ENCODE data around the gene AFG3L2.

AFG3L2 gene

DNA sequence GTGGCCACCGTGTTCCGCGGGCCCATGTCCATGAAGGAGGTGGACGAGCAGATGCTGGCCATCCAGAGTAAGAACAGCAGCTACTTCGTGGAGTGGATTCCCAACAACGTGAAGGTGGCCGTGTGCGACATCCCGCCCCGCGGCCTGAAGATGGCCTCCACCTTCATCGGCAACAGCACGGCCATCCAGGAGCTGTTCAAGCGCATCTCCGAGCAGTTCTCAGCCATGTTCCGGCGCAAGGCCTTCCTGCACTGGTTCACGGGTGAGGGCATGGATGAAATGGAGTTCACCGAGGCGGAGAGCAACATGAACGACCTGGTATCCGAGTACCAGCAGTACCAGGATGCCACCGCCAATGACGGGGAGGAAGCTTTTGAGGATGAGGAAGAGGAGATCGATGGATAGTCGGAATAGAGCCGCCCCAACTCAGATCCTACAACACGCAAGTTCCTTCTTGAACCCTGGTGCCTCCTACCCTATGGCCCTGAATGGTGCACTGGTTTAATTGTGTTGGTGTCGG, 51.2 kb downstream of the AFG3L2 start:
- H3K4me3 ChIP-seq (ENCODE audit: low read length) = no peak overlapping the region
- no peak for DNase-seq (ENCODE audit: low read depth)
- TF ChIP-seq, protein P1, sequence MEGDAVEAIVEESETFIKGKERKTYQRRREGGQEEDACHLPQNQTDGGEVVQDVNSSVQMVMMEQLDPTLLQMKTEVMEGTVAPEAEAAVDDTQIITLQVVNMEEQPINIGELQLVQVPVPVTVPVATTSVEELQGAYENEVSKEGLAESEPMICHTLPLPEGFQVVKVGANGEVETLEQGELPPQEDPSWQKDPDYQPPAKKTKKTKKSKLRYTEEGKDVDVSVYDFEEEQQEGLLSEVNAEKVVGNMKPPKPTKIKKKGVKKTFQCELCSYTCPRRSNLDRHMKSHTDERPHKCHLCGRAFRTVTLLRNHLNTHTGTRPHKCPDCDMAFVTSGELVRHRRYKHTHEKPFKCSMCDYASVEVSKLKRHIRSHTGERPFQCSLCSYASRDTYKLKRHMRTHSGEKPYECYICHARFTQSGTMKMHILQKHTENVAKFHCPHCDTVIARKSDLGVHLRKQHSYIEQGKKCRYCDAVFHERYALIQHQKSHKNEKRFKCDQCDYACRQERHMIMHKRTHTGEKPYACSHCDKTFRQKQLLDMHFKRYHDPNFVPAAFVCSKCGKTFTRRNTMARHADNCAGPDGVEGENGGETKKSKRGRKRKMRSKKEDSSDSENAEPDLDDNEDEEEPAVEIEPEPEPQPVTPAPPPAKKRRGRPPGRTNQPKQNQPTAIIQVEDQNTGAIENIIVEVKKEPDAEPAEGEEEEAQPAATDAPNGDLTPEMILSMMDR (conservative IDR thresholded peaks at IDR 0.05; ENCODE audit: low read length) = no peak

DNA sequence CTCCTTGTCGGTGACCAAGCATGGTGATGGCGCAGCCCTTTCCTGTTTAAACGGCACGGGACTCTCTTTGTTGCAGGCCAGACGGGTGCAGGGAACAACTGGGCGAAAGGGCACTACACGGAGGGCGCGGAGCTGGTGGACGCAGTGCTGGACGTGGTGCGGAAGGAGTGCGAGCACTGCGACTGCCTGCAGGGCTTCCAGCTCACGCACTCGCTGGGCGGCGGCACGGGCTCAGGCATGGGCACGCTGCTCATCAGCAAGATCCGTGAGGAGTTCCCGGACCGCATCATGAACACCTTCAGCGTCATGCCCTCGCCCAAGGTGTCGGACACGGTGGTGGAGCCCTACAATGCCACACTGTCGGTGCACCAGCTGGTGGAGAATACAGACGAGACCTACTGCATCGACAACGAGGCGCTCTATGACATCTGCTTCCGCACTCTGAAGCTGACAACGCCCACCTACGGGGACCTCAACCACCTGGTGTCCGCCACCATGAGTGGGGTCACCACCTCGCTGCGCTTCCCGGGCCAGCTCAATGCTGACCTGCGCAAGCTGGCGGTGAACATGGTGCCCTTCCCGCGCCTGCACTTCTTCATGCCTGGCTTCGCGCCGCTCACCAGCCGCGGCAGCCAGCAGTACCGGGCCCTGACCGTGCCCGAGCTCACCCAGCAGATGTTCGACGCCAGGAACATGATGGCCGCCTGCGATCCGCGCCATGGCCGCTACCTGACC, 51.9 kb downstream of the AFG3L2 start:
- H3K4me3 ChIP-seq (ENCODE audit: low read length) = no peak overlapping the region
- no peak for DNase-seq (ENCODE audit: low read depth)
- TF ChIP-seq, protein P1 (conservative IDR thresholded peaks at IDR 0.05; ENCODE audit: low read length) = no peak

DNA sequence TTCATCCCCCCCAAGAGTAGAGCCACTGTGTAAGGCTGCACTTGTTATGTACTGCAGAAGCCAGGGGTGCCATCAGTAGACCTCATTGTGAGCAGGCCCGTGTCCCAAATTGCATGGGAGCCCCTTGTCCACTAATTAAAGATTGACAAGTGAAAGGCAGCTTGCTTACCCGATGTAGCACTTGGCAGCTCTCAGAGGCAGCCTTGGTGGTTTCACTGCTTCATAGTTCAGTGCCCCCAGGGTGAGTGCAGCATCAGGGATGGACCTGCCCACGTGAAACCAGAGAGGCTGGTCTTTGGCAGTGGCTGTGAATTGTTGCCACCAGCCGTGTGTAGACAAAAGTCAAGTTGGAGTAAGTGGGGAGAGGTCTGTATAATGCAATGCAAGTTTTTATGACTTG, 55.7 kb downstream of the AFG3L2 start:
- no peak for DNase-seq (ENCODE audit: low read depth)
- TF ChIP-seq, protein P1 (conservative IDR thresholded peaks at IDR 0.05; ENCODE audit: low read length) = no peak
- no peak overlapping the region for H3K4me3 ChIP-seq (ENCODE audit: low read length)

DNA sequence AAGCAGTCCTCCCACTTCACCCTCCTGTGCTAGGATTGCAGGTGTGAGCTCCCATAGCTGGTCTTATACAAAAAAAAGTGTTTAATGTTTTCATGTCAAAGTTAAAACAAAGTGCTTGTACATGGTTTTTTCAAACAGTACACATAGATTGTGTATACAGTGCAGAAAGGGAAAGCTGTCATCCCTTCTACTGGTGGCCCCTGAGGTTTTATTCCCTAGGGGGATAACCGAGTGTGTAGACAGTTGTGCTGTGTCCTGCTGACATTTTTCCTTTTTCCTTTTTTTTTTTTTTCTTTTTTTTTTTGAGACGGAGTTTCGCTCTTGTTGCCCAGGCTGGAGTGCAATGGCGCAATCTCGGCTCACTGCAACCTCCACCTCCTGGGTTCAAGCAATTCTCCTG, 58.2 kb downstream of the AFG3L2 start:
- DNase-seq (ENCODE audit: low read depth) = no peak
- TF ChIP-seq, protein P1 (conservative IDR thresholded peaks at IDR 0.05; ENCODE audit: low read length) = no peak
- H3K4me3 ChIP-seq (ENCODE audit: low read length) = no peak overlapping the region

DNA sequence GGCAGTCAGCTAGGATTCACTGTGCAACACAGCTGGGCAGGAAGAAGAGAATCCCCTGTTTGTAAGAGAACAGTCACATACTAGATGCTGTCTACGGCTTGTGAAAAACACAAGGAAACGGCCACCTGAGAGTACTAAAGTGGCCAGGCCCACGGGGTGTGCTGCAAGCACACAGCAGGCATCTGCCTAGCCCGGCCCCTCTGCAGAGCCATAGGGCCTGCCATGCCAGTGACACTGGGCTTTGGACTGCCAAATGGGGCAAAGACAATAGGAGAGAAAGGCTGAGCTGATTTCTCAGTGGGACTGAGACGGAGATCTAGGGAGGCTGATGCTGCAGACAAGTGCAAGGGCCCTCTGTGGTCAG, 58.7 kb downstream of the AFG3L2 start:
- no peak for DNase-seq (ENCODE audit: low read depth)
- no peak overlapping the region for H3K4me3 ChIP-seq (ENCODE audit: low read length)
- TF ChIP-seq, protein P1 (conservative IDR thresholded peaks at IDR 0.05; ENCODE audit: low read length) = no peak

DNA sequence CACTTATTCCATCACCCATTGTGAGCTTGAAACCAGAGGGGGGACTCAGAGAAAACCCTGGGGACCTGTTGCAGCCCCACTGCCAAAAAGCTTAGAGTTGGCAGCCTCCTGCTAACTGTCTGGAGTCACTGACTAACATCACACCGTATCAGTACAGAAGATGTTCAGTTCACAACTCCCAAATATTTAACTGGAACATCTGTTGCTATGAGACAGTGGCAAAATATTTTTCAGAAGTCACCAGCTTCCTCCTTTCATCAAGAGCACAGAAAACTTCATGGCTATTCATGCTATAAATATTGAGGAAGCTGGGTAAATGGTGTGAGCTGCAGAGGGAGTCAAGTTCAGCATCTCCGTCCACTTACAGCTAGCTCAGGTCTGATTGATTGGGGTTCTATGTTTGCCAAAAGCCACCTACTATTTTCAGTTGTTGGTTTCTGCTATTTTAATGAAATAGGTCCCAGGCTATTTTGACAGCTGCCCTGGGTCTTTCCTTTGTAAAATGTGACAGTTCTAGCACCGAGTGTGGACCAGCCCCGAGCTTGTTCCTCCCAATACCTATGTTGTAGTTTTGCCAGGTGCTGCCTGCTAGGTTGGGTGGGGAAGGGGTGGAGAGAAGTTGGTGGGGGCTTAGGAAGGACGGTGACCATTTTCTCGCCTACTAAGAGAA, 59.2 kb downstream of the AFG3L2 start:
- DNase-seq (ENCODE audit: low read depth) = peak; percentile 86
- no peak overlapping the region for H3K4me3 ChIP-seq (ENCODE audit: low read length)
- TF ChIP-seq, protein P1 (conservative IDR thresholded peaks at IDR 0.05; ENCODE audit: low read length) = no peak

DNA sequence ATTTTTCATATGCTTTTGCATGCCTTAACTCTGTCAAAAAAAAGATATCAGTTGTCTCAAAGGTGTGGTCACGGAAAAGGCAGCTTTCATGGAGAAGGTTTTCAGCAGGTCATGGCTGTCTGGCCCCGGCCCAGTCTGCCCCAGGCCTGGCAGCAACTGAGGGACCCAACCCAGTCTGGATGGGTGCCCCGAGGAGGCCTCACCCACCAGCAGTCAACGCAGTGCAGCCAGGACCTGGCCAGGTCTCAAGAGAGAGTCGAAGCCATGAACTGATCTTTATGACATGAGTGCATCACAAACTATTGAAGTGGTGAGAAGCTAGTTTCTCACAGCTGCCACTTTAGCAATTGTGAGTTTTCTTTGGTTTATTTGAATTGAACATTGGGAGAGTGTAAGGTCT, 61.1 kb downstream of the AFG3L2 start:
- H3K4me3 ChIP-seq (ENCODE audit: low read length) = no peak overlapping the region
- DNase-seq (ENCODE audit: low read depth) = no peak
- TF ChIP-seq, protein P1 (conservative IDR thresholded peaks at IDR 0.05; ENCODE audit: low read length) = no peak
